GM23338 (cell line): Measurements from ENCODE around the gene STK11IP. TPM values are rescaled to one million over a fixed set of nuclear protein-coding genes. Genes with fewer than 3 reads are reported as not detected.

Experiments used
- ATAC-seq: fragments of 200-7000 bp; cut with Tn5 transposase; 3 replicates; pipeline ENCODE4 v1.9.1; 2020
- DNase-seq: peaks from one replicate; pipeline ENCODE4 v3.0.0-alpha.2; 2015; ENCODE audit warnings: low spot score
- H2AFZ ChIP-seq: fragments of 200-600 bp; sonication (generic); 2 replicates; pipeline ENCODE4 v1.8.0; 2016; ENCODE audit warnings: antibody characterized with exemption, mild to moderate bottlenecking, moderate library complexity
- H3F3A ChIP-seq: fragments of 200-600 bp; sonication (generic); replicated peaks from 2 replicates; pipeline ENCODE4 v1.8.0; 2017; ENCODE audit warnings: antibody characterized with exemption, mixed run types, low read depth
- H3K27ac ChIP-seq: fragments of 200-600 bp; sonication (generic); 2 replicates; pipeline ENCODE4 v1.6.1; 2016; ENCODE audit warnings: low read depth
- H3K27me3 ChIP-seq: fragments of 200-600 bp; sonication (generic); 2 replicates; pipeline ENCODE4 v1.8.0; 2016; ENCODE audit warnings: mild to moderate bottlenecking, mixed run types, moderate library complexity; ENCODE audit not compliant: insufficient read depth
- H3K36me3 ChIP-seq: fragments of 200-600 bp; sonication (generic); 2 replicates; pipeline ENCODE4 v1.8.0; 2016; ENCODE audit warnings: mild to moderate bottlenecking; ENCODE audit not compliant: insufficient read depth
- H3K4me1 ChIP-seq: fragments of 200-600 bp; sonication (generic); 2 replicates; pipeline ENCODE4 v1.8.0; 2016; ENCODE audit warnings: mild to moderate bottlenecking, moderate library complexity; ENCODE audit not compliant: insufficient read depth
- H3K4me2 ChIP-seq: fragments of 200-600 bp; sonication (generic); 2 replicates; pipeline ENCODE4 v1.7.1; 2017; ENCODE audit warnings: mixed run types
- H3K4me3 ChIP-seq: fragments of 200-600 bp; sonication (generic); 2 replicates; pipeline ENCODE4 v1.6.1; 2016; ENCODE audit warnings: mixed run types
- H3K79me2 ChIP-seq: fragments of 200-600 bp; sonication (generic); replicated peaks from 2 replicates; pipeline ENCODE4 v1.8.0; 2017; ENCODE audit warnings: mild to moderate bottlenecking; ENCODE audit not compliant: insufficient read depth
- H3K9me2 ChIP-seq: fragments of 200-600 bp; sonication (generic); 2 replicates; pipeline ENCODE4 v1.8.0; 2017; ENCODE audit not compliant: insufficient read depth
- H4K20me1 ChIP-seq: fragments of 200-600 bp; sonication (generic); replicated peaks from 2 replicates; pipeline ENCODE4 v1.8.0; 2017; ENCODE audit warnings: mild to moderate bottlenecking; ENCODE audit not compliant: insufficient read depth
- H3K27ac Mint-ChIP-seq: 2 replicates; pipeline ENCODE4 v1.8.0; 2020; ENCODE audit warnings: inconsistent platforms, mild to moderate bottlenecking, moderate library complexity, mixed read lengths
- H3K27me3 Mint-ChIP-seq: 3 replicates; pipeline ENCODE4 v1.8.0; 2022; ENCODE audit warnings: low read depth, mild to moderate bottlenecking, moderate library complexity, mixed read lengths, inconsistent platforms; ENCODE audit not compliant: insufficient read depth, poor library complexity
- H3K36me3 Mint-ChIP-seq: 3 replicates; pipeline ENCODE4 v1.8.0; 2021; ENCODE audit warnings: low read depth, mild to moderate bottlenecking, inconsistent platforms, moderate library complexity, mixed read lengths
- H3K4me1 Mint-ChIP-seq: 3 replicates; pipeline ENCODE4 v1.8.0; 2020; ENCODE audit warnings: mild to moderate bottlenecking, inconsistent platforms, mixed read lengths
- H3K4me3 Mint-ChIP-seq: 3 replicates; pipeline ENCODE4 v1.8.0; 2021; ENCODE audit warnings: moderate library complexity, mild to moderate bottlenecking, inconsistent platforms, mixed read lengths
- H3K9me3 Mint-ChIP-seq: 3 replicates; pipeline ENCODE4 v1.8.0; 2020; ENCODE audit warnings: moderate library complexity, mild to moderate bottlenecking, inconsistent platforms, mixed read lengths
- CREB1 ChIP-seq: fragments of 250-450 bp; sonication (Bioruptor Pico); IDR thresholded peaks from 2 replicates; pipeline ENCODE4 v1.5.0; 2020; ENCODE audit warnings: low read depth, mild to moderate bottlenecking, moderate library complexity
- EZH2phosphoT487 ChIP-seq: fragments of 200-600 bp; sonication (generic); IDR thresholded peaks from one replicate; pipeline ENCODE4 v1.8.1; 2018; ENCODE audit warnings: antibody characterized with exemption; ENCODE audit not compliant: unreplicated experiment
- JUNB ChIP-seq: IDR thresholded peaks from one replicate; pipeline ENCODE4 v1.6.1; 2016; ENCODE audit warnings: antibody characterized with exemption; ENCODE audit not compliant: unreplicated experiment
- NANOG ChIP-seq: IDR thresholded peaks from 2 replicates; pipeline ENCODE4 v1.6.1; 2016; ENCODE audit warnings: antibody characterized with exemption, borderline replicate concordance
- REST ChIP-seq: IDR thresholded peaks from one replicate; pipeline ENCODE4 v1.6.1; 2018; ENCODE audit warnings: antibody characterized with exemption; ENCODE audit not compliant: unreplicated experiment
- STAT1 ChIP-seq: IDR thresholded peaks from one replicate; pipeline ENCODE4 v1.6.1; 2016; ENCODE audit warnings: antibody characterized with exemption; ENCODE audit not compliant: unreplicated experiment
- ZNF114 ChIP-seq: fragments of 250-450 bp; sonication (Bioruptor Pico); IDR thresholded peaks from 2 replicates; pipeline ENCODE4 v1.5.0; 2020; ENCODE audit warnings: mild to moderate bottlenecking, moderate library complexity
- polyA plus RNA-seq: library from polyadenylated mRNA; unstranded; fragments of >200 nt; fragmentation: Nextera tagmentation; extraction: Ambion mirVana; gene quantifications from 2 replicates; pipeline ENCODE4 v1.2.1, GENCODE V29; 2016
- total RNA-seq: library from RNA; depleted of rRNA; stranded (reverse); fragments of >200 nt; shearing (Covaris generic); gene quantifications from 2 replicates; pipeline ENCODE4 v1.2.3, GENCODE V29; 2014
- TF ChIP-seq, protein P1 (sequence below): IDR thresholded peaks from 2 replicates; pipeline ENCODE4 v1.6.1; 2016; ENCODE audit warnings: antibody characterized with exemption

Gene STK11IP
- total and polyA plus RNA-seq, 2 experiments from 2014 or later = 16.6 to 28.1 TPM

- H3K4me2 ChIP-seq = no peak overlapping the region
- DNase-seq (no peak), ATAC-seq (no peak)
- H2AFZ ChIP-seq = no peak overlapping the region
- H3K4me3 ChIP-seq = no peak overlapping the region
- no peak overlapping the region for H3K27ac Mint-ChIP-seq
- peaks cover 19% of the 10 kb centered on the region for H3K9me3 Mint-ChIP-seq
- no peaks in the 10 kb centered on the region for H3K27me3 ChIP-seq
- H3K27me3 Mint-ChIP-seq = peaks cover 6% of the 10 kb centered on the region
- H3K4me1 ChIP-seq = no peaks in the 10 kb centered on the region
- peaks cover 3% of the 10 kb centered on the region; the same call in 1 of the 2 replicates for H3K36me3 ChIP-seq
- no peaks in the 10 kb centered on the region for H3F3A ChIP-seq
- H3K27ac ChIP-seq = no peak overlapping the region
- H3K79me2 ChIP-seq = no peaks in the 10 kb centered on the region
- H3K4me3 Mint-ChIP-seq = no peak overlapping the region
- no peaks in the 10 kb centered on the region for H4K20me1 ChIP-seq
- H3K36me3 Mint-ChIP-seq = peaks cover 16% of the 10 kb centered on the region
- TF ChIP-seq STAT1 = no peak
- peaks cover 15% of the 10 kb centered on the region for H3K4me1 Mint-ChIP-seq
- H3K9me2 ChIP-seq = no peaks in the 10 kb centered on the region
Measured at GRCh38 chr2:219664041-219664440, 66.4 kb downstream of the STK11IP start.

DNA sequence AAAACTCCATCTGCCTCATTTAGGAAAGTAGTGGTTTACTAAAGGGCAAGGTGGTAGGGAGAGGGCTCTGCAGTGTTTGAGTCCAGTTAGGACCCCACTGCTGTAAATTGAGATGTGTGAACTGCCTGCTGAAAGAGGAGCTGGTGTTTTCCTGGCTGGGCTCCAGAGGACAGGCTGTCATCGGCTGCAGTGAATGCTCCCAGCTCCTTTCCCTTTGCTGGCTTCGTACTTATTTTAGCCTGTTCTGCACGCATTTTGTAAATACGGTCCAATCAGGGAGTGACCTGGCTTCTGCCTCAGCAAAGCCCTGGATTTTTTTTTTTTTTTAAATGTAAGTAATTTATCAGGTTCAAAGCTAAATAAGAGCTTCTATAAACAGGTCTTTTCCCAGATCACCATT, 67.3 kb downstream of the STK11IP start:
- Histone ChIP-seq H3K27ac (no peak overlapping the region), H3K4me1 (no peaks in the 10 kb centered on the region), H4K20me1 (no peaks in the 10 kb centered on the region), H3K36me3 (peaks cover 3% of the 10 kb centered on the region; the same call in 1 of the 2 replicates), H2AFZ (no peak overlapping the region), H3K4me3 (no peak overlapping the region), H3K27me3 (no peaks in the 10 kb centered on the region), H3K79me2 (no peaks in the 10 kb centered on the region), H3K4me2 (no peak overlapping the region), H3K9me2 (no peaks in the 10 kb centered on the region), H3F3A (no peaks in the 10 kb centered on the region)
- ATAC-seq = no peak
- H3K9me3 Mint-ChIP-seq = peaks cover 19% of the 10 kb centered on the region
- peaks cover 15% of the 10 kb centered on the region for H3K4me1 Mint-ChIP-seq
- H3K27me3 Mint-ChIP-seq = peaks cover 6% of the 10 kb centered on the region
- peaks cover 16% of the 10 kb centered on the region for H3K36me3 Mint-ChIP-seq
- TF ChIP-seq JUNB (no peak), ZNF114 (CRISPR knock-in tag) (no peak), REST (no peak), CREB1 (CRISPR knock-in tag) (no peak), EZH2phosphoT487 (no peak), NANOG (no peak), STAT1 (no peak)
- TF ChIP-seq, protein P1, sequence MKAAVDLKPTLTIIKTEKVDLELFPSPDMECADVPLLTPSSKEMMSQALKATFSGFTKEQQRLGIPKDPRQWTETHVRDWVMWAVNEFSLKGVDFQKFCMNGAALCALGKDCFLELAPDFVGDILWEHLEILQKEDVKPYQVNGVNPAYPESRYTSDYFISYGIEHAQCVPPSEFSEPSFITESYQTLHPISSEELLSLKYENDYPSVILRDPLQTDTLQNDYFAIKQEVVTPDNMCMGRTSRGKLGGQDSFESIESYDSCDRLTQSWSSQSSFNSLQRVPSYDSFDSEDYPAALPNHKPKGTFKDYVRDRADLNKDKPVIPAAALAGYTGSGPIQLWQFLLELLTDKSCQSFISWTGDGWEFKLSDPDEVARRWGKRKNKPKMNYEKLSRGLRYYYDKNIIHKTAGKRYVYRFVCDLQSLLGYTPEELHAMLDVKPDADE = no peak
- DNase-seq = no peak
- H3K4me3 Mint-ChIP-seq = no peak overlapping the region
- no peak overlapping the region for H3K27ac Mint-ChIP-seq
